Measurements from ENCODE around the gene DDIAS. TPM values are rescaled to one million over a fixed set of nuclear protein-coding genes. Genes with fewer than 3 reads are reported as not detected.

Gene DDIAS
- total RNA-seq, 1 donor from 2014 or later, result 0.11 TPM

DNA sequence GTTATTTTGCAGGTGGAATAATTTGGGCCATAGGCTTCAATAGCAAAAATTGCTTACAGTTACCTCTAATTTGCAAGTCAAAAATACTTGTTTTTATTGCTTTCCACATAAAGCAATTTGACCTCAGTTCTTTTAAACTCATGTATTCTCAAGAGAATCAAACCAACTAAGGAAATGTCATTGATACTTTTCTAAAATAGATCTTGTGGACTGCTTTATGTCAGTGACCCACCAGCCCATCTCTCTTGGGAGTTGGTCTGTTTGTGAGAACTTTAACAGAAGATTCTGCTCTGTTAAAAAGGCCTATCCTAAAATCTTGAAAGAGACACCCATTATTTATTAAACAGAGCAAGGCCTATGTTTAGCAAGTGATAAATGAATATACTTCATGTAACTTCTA, 75.2 kb downstream of the DDIAS start:
- H3K9me3 ChIP-seq, result no peaks in the 10 kb centered on the region
- peaks cover under 1 to 5% of the 10 kb centered on the region in 2 donors for H3K36me3 ChIP-seq
- H3K4me1 ChIP-seq, result peaks cover 0 to 12% of the 10 kb centered on the region in 2 donors
- intact Hi-C loops (cut with DNase I), result no loop called here
- H3K4me3 ChIP-seq, result no peak overlapping the region
- no peak for DNase-seq (ENCODE audit: low spot score in 2 of 2)
- H3K27me3 ChIP-seq, result no peaks in the 10 kb centered on the region
- no peak overlapping the region for H3K27ac ChIP-seq
- TF ChIP-seq, protein P1, sequence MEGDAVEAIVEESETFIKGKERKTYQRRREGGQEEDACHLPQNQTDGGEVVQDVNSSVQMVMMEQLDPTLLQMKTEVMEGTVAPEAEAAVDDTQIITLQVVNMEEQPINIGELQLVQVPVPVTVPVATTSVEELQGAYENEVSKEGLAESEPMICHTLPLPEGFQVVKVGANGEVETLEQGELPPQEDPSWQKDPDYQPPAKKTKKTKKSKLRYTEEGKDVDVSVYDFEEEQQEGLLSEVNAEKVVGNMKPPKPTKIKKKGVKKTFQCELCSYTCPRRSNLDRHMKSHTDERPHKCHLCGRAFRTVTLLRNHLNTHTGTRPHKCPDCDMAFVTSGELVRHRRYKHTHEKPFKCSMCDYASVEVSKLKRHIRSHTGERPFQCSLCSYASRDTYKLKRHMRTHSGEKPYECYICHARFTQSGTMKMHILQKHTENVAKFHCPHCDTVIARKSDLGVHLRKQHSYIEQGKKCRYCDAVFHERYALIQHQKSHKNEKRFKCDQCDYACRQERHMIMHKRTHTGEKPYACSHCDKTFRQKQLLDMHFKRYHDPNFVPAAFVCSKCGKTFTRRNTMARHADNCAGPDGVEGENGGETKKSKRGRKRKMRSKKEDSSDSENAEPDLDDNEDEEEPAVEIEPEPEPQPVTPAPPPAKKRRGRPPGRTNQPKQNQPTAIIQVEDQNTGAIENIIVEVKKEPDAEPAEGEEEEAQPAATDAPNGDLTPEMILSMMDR (IDR thresholded peaks at IDR 0.05), result no peak

DNA sequence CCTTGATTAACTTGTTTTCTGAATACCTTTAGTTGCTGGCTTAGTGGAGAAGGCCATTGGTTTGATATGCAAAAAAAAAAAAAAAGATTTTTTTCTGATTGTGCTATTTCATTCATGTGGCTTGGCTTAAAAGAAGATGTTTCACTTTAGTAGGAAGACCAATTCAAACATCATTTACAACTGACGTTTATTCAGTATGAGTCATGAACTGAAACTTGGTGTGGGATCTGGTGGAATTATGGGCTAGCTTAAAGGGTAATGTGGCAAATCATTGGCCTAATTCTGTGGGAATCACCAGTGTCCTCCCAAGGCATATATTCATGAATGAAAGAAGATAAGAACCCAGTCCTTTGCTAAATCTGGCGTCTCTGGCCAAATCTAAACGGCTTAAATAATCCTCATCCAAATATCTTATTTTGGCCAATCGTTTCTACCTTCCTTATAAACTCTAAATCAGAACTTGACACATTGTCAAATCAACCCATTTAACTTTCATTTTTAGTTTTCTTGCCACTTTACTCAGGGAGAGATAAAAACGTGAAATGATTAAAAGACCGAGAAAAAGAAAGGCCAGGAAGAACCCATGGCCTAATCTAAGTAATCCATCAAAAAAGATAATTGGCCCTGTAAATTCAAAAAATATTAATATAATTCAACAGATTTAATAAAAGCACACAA, 77.0 kb downstream of the DDIAS start:
- H3K4me3 ChIP-seq, result no peak overlapping the region
- H3K9me3 ChIP-seq, result no peaks in the 10 kb centered on the region
- TF ChIP-seq, protein P1 (IDR thresholded peaks at IDR 0.05), result no peak
- DNase-seq (ENCODE audit: low spot score in 2 of 2), result no peak
- intact Hi-C loops (cut with DNase I), result no loop called here
- H3K36me3 ChIP-seq, result peaks cover 8 to 9% of the 10 kb centered on the region in 2 donors
- peaks cover 0 to 12% of the 10 kb centered on the region in 2 donors for H3K4me1 ChIP-seq
- no peak overlapping the region for H3K27ac ChIP-seq
- H3K27me3 ChIP-seq, result no peaks in the 10 kb centered on the region

DNA sequence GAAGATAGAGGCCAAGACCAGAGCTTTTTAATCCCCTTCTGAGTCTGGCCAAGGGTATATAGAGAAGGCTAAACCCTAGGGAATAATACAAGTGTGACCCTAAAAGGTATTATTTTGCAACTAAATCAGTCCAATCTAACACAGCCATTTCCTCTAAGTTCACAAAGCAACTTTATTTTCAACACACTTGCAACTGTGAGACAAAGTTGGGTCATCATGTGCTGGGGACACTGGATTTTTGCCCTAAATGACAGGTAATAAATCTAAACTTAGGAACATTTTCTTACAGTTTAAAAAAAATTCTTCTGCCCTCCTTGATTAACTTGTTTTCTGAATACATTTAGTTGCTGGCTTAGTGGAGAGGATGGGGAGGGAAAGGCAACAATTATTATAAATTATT, 78.3 kb downstream of the DDIAS start:
- Histone ChIP-seq H3K4me1 (peaks cover 0 to 12% of the 10 kb centered on the region in 2 donors), H3K27ac (peak overlapping the region; percentile 17 to 21), H3K36me3 (peaks cover 13 to 17% of the 10 kb centered on the region in 2 donors), H3K27me3 (no peaks in the 10 kb centered on the region), H3K9me3 (no peaks in the 10 kb centered on the region), H3K4me3 (no peak overlapping the region)
- intact Hi-C loops (cut with DNase I), result no loop called here
- DNase-seq (ENCODE audit: low spot score in 2 of 2), result no peak
- TF ChIP-seq, protein P1 (IDR thresholded peaks at IDR 0.05), result no peak

DNA sequence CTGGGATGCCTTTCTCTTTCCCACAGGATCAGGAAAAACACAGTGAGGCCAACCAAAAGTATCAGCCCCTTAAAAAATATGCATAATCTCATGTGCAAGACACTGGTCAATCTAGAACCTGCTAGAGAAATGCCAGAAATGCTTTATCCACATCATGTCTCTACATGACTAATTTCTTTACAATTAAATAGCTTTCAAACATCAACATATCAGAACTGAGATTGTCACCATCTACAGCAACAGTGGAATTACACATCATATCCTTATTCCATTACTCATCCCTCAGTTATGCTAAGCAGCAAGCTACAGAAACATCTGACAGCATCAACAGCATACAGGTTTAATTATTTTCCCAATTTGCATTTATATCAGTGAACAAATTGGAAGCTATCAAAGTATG, 78.8 kb downstream of the DDIAS start:
- Histone ChIP-seq H3K27me3 (no peaks in the 10 kb centered on the region), H3K9me3 (no peaks in the 10 kb centered on the region), H3K36me3 (peaks cover 14 to 18% of the 10 kb centered on the region in 2 donors), H3K4me3 (no peak overlapping the region), H3K4me1 (peaks cover 0 to 12% of the 10 kb centered on the region in 2 donors), H3K27ac (peak overlapping the region in 1 of 2 donors; percentile 17)
- intact Hi-C loops (cut with DNase I), result no loop called here
- DNase-seq (ENCODE audit: low spot score in 2 of 2), result no peak
- TF ChIP-seq, protein P1 (IDR thresholded peaks at IDR 0.05), result no peak

DNA sequence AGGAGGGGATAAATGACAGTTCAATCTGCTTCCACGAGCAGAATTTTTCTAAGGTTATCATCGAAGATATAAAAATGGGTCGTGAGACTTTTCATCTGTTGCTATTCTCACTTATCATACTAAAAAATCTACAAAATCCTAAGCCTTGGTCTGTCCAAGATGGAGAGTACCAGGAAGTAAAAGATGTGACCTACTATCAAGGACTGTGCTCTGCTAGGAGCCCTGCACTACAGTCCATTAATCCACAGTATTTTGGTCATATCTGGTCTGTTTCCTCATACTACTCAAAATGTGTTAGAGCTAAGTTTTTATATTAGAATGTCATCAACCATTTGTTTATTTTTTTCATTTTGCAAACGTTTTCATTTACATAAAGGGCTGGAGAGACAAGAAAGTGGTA, 79.4 kb downstream of the DDIAS start:
- peaks cover 14 to 25% of the 10 kb centered on the region in 2 donors for H3K36me3 ChIP-seq
- H3K27ac ChIP-seq, result no peak overlapping the region
- H3K4me1 ChIP-seq, result peaks cover 0 to 12% of the 10 kb centered on the region in 2 donors
- TF ChIP-seq, protein P1 (IDR thresholded peaks at IDR 0.05), result no peak
- no peak for DNase-seq (ENCODE audit: low spot score in 2 of 2)
- no peaks in the 10 kb centered on the region for H3K27me3 ChIP-seq
- H3K9me3 ChIP-seq, result no peaks in the 10 kb centered on the region
- intact Hi-C loops (cut with DNase I), result no loop called here
- H3K4me3 ChIP-seq, result no peak overlapping the region
